Activated CD8-positive, alpha-beta memory T cell treated with anti-CD3 and anti-CD28 coated beads for 1 hour (primary cell): ENCODE measurements around the gene BICD1.

Experiments
- DNase-seq, 2 donors: peaks; one replicate each; pipeline ENCODE4 v3.0.0-alpha.2; 2020; ENCODE audit warnings: low read depth in 1 of 2; ENCODE audit errors: extremely low read depth in 1 of 2

Gene BICD1

GRCh38 chr12:32395026-32395425 is 288.4 kb downstream of the BICD1 start:
- no peak for DNase-seq

- no peak for DNase-seq
Measured at GRCh38 chr12:32397696-32398095, 291.0 kb downstream of the BICD1 start.

GRCh38 chr12:32398181-32398580 is 291.5 kb downstream of the BICD1 start:
- no peak for DNase-seq

DNA sequence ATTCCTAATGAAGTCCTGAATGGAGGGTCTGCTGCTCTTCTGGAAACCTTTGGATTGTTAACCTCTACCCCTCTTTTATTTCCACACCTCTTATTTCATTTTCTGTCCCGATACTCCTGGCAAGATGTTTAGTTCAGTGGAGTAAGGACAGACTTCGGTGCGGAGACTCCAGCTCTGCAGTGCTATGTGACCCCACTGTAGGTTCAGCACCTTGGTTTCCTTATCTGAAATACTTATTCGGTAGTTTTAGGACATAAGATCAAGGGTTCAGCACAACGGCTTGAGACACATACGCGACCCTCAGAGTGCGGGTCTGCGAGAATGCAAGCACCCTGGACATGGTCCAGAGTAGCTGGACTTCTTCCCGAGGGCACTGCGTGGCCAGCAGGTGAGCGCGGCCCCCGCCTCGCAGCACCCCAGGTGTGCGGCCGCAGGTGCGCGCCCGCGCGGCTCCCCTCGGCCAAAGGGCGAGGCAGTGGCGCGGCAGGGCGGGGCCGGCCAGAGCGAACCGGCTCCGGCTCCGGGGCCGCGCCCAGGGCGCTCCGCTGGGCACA is 292.2 kb downstream of the BICD1 start:
- DNase-seq = no peak

- DNase-seq = peak in 1 of 2 donors; percentile 6
Measured at GRCh38 chr12:32399370-32400113, 292.9 kb downstream of the BICD1 start, which contains the start of gene FGD4. Gene FGD4 (plus strand): TSS chr12:32399558.

GRCh38 chr12:32400114-32400672 is 293.5 kb downstream of the BICD1 start:
- no peak for DNase-seq

- DNase-seq = no peak
Measured at GRCh38 chr12:32400866-32401265, 294.2 kb downstream of the BICD1 start.

- no peak for DNase-seq
Measured at GRCh38 chr12:32402170-32402569, 295.5 kb downstream of the BICD1 start.

DNA sequence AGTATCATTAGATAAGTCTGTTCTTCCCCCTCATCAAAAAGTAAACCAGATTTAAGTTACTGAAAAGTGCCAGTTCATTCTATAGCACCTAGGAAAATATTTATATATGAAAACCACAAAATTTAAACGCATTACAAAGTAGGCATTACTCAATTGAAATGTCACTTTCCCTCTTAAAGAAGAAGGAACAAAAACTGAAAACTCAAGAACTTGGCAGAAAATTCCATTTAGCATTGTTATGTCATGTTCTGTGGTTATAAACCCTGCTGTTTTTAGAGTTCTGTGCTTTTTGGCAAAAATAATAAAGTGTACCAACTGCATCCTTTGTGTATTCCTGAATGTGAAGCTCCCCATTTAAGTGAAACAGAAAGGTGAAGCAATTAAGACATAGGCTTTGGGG is 296.3 kb downstream of the BICD1 start:
- DNase-seq = no peak

GRCh38 chr12:32407795-32408194 is 301.1 kb downstream of the BICD1 start:
- no peak for DNase-seq

DNA sequence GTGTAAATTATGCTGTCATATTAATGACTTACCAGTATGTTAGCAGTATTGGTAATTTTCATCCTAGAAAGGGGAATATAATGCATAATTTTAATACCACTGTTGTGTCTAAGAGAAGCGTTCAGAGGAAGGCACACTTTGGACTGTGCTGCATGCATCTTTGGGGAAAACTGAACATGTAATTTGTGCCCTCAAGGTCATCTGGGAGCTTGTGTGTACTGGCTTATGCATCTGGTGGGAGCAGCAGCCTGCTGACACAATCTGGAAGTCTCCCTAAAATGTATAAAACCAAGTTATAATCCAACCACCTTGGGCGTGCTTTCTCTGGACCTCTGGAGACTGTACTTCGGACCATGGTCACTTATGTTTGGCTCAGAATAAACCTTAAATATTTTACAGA is 306.8 kb downstream of the BICD1 start:
- DNase-seq = no peak

GRCh38 chr12:32418221-32418620 is 311.6 kb downstream of the BICD1 start:
- no peak for DNase-seq

- no peak for DNase-seq
Measured at GRCh38 chr12:32418903-32419519, 312.4 kb downstream of the BICD1 start.

DNA sequence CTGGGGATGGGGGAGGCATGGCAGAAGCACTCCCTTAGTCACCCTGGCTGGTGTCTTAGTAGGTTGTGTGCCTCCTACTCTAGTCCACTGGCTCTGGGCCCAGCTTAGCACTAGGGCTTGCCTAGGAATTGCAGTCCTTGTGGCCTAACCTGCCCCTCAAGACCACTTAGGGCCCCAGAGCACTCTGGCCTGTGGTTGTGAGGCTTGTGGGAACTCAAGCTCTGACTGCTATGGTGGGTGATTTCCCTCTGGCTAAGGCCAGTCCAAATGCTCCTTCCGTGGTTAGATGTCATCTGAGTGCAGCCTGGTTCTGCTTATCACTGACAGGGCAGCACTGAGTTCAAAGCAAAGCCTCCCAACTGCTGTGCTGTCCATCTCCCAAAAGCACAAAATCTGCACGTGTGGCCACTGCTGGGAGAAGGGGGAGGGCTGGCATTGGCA is 312.9 kb downstream of the BICD1 start:
- DNase-seq = no peak

- no peak for DNase-seq
Measured at GRCh38 chr12:32420356-32420755, 313.7 kb downstream of the BICD1 start.

GRCh38 chr12:32423559-32423958 is 316.9 kb downstream of the BICD1 start:
- DNase-seq = no peak

DNA sequence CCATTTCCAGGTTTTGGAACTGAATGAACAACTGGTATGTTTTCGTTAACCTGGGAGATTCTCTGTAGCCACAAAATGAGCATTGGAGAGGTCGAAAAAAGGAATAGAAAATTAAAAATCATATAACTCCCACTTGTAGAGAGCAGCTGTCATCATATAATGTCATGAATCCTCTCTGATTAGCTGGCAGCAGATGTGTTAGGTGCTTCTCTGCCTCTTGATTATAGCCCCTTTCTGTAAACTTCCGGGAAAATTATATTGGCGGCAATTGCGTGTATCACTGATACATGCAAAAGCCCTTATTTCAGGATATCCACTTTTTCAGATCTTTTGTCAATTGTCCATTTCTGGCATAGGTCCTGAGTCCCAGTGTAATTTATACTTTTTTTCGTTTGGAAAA is 324.4 kb downstream of the BICD1 start:
- no peak for DNase-seq
